ENCODE measurements around the gene SLC6A1. TPM values are rescaled to one million over a fixed set of nuclear protein-coding genes. Genes with fewer than 3 reads are reported as not detected.

SLC6A1 gene
- not detected in 2 replicates for total RNA-seq

DNA sequence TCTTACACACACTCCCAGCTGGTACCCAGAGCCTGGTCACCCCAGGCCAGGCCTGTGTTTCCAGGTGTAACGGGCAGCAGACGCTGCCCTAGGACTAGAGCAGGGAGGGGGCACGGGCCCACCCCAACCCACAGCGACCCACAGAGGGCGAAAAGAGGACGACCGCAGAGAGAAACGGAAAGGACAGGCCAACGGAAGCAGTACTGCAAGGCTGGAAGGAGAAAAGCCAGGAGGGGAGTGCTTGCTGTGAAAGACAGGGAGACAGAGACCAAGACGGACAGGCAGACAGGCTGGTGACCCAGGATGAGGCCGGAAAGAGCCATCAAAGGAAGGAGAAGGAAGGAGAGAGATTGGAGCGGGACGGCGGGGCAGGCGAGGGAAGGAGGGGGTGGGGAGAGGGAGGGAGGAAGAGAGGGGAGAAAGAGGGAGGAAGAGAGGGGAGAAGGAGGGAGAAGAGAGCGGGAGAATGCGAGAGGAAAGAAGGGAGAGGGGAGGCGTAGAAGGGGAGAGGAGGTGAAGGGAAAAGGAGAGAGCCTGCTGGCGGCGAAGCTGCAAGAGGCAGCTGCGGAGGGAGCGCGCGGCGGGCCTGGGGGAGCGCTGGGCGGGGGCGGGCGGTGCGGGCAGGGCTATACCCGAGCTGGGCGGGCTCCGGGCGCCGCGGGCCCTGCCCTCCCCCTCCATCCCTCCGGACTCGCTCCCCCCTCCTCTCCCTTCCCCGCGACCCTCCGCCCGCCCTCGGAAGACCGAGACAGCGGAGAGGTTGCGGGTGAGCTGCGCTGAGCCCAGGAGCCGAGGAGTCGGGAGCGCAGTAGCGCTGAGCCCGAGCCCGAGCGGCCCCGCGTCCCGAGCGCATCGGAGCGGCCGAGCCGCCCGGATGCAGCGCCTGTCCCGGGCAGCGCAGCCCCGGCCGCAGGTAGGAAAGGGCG, at the start of gene SLC6A1:
SLC6A1 (plus strand) TSS at position 732 of the 926 bp plus-strand sequence. CDS start 24,464 bp downstream, outside the sequence.
- DNase-seq (ENCODE audit: extremely low read depth, low read depth, low spot score): no peak

DNA sequence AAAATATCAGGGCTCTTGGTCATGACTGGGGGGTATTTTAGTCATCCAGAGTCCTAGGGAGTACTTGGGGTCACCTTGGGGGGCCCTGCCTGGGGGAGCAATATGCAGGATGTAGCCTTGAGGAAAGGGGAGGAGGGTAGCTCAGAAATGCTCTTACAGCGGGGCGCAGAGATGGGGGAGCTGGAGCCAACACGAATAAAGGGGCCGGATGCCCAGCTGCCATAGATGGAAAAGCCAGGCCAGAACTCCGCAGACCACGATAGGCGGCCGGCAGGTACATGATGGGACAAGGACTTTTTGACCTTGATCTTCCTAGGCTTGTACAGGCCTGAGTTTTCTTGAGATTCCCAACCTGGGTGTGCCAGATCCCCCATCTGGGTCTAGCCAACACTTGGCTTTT, 47.7 kb upstream of the SLC6A1 start:
- no peak for DNase-seq (ENCODE audit: extremely low read depth, low read depth, low spot score)

DNA sequence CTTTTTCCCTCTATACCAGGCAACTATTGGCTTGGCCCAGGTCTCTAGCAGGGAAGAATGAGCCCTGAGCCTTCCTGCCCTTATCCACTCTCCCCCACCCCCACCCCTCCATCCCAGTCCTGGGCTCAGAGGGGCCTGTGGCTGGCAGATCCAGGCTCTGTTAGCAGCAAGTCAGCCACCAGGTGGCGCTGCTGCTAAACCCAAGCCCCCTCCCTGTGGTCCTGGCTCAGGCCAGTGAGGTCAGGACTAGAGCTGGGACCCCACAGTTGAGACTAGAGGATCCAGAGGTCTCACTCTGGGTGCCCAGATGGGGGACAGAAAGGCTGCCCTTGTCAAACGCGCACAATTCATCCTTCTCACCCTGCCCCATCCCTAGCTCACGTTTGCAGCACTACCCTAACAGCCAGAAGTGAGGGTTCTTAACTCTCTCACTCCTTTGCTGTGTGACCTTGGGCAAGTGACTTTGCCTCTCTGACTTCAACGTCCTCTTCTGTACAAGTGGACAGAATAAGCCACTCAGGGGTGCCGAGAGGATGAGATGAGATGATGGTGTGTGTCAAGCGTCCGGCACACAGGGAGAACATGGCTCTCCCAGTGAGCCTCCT, 46.8 kb upstream of the SLC6A1 start:
- no peak for DNase-seq (ENCODE audit: extremely low read depth, low read depth, low spot score)

DNA sequence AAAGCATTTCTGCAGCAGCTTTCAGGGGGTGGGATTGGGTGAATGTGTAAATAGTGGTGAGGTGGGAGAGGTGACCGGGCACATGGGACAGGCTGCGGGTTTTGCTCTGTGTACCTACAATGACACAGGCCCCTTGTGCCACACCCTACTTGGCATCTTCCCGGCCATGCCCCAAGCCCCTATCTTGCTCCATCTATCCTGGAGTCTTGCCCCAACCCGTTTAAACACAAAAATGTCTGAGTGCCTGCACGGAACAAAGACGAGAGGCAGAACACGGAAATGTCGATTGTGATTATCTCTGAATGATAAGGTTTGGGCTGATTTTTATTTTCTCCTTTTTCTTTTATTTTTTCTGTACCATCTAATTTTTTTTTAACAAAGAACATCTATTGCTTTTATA, 46.0 kb upstream of the SLC6A1 start:
- no peak for DNase-seq (ENCODE audit: extremely low read depth, low read depth, low spot score)

DNA sequence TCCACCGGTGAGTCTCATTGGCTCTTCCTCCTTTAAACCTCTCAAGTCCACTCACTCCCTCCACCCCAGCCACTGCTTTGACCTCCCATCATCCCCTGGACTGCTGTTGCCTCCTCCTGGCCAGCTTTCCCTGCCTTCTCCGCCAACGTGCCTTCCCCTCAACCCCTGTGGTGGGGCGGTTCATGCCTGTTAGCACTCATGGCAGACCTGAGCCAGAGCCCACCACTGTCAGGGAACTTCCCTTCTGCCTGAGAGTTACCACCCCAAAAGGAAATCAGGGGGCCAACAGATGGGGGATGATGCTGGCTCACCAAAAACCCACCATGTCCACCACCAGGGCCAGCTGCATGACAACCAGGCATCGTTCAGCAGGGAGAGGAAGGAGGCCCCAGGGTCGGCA, 44.2 kb upstream of the SLC6A1 start:
- DNase-seq (ENCODE audit: extremely low read depth, low read depth, low spot score): no peak

DNA sequence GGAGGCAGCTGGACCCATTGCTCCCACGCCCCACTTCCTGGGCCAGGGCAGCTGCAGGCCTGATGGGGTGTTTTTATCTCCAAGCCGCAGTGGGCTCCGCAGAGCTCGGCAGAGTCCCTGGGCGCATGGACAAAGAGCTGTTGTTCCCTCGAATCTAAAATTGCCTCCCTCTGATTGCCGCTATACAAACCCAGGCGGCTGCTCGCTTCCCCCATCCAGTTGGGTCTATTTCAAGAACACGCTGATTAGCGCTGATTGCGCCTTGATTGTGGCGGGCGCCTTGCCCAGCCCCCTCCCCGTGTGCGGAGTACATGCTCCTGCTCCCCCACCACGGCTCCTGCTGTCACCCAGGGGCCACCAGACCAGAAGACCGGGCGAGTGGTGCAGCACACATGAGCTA, 43.4 kb upstream of the SLC6A1 start:
- no peak for DNase-seq (ENCODE audit: extremely low read depth, low read depth, low spot score)

- DNase-seq (ENCODE audit: extremely low read depth, low read depth, low spot score): no peak
Observed at GRCh38 chr3:10950476-10951294, 41.9 kb upstream of the SLC6A1 start.

DNA sequence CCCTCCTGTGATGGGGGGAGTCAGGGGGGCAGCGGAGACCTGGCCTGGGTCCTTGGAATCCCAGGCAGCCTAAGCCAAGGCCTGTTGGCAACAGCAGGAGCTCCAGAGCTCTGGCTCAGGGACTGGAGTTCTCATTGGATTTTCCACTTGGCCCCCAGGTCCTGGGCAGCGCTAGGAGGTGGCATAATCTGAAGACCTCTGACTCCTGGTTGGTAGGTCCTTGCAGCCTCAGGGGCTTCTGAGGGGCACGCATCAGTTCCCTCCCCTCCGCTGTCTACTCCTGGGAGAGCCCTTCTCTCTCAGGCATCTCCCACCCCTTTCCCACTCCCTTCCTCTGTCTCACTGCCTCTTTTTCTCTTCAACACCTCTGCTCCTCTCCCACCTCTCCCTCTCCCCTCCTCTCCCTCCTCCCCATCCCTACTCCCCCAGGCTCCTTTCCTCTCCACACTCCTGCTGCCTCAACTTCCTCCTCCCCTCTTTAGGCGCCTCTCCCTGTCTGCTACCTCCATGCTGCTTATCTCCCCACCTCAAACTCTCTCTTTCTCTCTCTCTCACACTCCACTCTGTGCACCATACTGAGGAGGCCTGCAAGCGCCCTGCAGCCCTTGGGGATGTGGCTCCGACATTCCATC, 41.1 kb upstream of the SLC6A1 start:
- no peak for DNase-seq (ENCODE audit: extremely low read depth, low read depth, low spot score)

DNA sequence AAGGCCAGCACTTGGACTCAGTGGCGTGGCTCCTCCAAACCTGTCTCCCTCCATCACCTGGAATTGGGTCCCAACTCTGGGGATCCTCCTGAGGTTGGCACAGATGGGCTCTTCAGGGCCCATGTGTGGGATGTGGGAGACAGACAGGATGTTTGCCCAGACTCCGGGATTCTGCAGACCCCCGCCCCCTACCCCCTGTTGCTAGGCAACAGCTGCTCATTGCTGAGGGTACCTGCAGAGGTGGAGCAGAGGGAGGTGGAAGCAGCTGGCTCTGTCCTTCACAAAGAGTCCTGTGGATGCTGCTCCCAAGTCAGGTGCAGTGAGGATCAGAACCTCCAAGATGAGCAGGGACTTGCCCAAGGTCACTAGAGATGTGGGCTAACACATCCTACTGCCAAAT, 40.0 kb upstream of the SLC6A1 start:
- DNase-seq (ENCODE audit: extremely low read depth, low read depth, low spot score): no peak

DNA sequence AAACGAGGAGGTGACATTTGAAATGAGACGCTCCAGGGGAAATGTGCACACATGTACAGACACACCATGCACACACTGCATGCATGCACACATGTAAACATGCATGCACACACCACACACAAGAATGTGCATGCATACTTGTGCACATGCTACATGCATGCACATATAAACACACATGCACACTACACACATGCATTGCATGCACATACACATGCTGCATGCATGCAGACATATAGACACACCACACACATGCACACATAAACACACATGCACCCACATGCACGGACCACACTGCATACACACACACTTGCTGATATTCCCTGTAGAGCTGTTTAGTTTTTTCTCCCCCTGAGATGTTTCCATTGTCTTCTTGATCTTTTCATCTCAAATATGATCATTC, 37.8 kb upstream of the SLC6A1 start:
- DNase-seq (ENCODE audit: extremely low read depth, low read depth, low spot score): no peak

- DNase-seq (ENCODE audit: extremely low read depth, low read depth, low spot score): no peak
Observed at GRCh38 chr3:10955711-10956453, 36.7 kb upstream of the SLC6A1 start.

GRCh38 chr3:10956531-10956930, 36.0 kb upstream of the SLC6A1 start:
- DNase-seq (ENCODE audit: extremely low read depth, low read depth, low spot score): no peak

- no peak for DNase-seq (ENCODE audit: extremely low read depth, low read depth, low spot score)
Observed at GRCh38 chr3:10956986-10957385, 35.6 kb upstream of the SLC6A1 start.

GRCh38 chr3:10957976-10958749, 34.4 kb upstream of the SLC6A1 start:
- no peak for DNase-seq (ENCODE audit: extremely low read depth, low read depth, low spot score)

DNA sequence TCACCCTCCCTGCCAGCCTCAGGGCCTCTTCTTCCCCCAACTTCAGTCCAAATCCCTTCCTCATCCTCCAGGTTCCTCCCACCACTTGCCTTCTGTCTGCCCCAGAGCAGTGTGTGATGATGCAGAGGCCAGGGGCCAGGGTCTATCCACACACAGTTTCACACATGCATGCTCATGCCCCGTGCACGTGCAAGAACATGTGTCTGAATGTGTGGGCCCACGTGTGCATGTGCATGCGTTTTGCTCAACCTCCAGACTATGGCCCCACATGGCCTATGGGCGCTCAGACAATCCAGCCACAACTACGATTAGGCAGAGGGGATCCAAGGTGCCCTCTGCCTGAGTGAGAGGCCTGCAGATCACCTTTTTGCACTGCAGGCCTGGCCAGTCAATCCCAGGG, 32.3 kb upstream of the SLC6A1 start:
- DNase-seq (ENCODE audit: extremely low read depth, low read depth, low spot score): no peak

DNA sequence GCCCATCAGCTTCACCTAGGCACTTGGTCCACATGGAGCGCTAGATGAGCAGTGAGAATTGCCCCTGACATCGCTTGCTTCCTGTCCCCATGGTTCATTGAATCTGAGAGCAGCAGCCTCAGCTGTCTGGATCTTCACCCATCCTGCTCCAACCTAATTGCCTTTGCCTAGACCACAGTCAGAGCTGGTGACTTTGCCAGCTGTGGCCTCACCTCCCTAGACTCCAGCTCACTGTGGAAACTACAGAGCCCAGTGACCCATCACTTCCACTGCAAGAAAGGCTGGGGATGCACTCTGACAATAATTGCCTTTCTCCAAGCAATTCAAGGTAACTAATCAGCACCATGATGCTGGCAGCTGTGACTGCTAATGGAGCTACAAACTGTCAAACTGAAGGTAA, 30.6 kb upstream of the SLC6A1 start:
- DNase-seq (ENCODE audit: extremely low read depth, low read depth, low spot score): no peak

- DNase-seq (ENCODE audit: extremely low read depth, low read depth, low spot score): no peak
Observed at GRCh38 chr3:10962481-10963036, 30.0 kb upstream of the SLC6A1 start.

- DNase-seq (ENCODE audit: extremely low read depth, low read depth, low spot score): no peak
Observed at GRCh38 chr3:10964537-10965167, 27.9 kb upstream of the SLC6A1 start.

DNA sequence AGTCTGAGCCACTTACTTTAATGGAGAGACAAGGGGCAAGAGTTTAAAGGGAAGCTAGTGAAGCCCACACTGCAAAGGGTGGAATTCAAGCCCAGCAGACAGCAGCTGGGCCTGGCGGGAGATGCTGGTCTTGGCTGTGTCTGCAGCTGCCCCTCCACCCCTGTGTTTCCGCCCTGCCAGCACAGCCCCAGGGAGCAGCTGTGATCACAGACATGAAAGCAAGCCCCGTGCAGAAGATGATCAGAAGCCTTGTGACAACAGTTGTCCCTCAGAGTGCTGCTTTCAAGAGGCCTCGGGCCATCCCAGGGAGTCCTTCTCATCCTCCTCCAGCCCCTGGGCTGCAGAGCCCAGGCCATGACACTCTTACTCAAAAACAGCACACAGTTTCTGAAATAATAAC, 24.1 kb upstream of the SLC6A1 start:
- no peak for DNase-seq (ENCODE audit: extremely low read depth, low read depth, low spot score)

Data from glomerular endothelial cell (primary cell).